ENCODE results near the gene FCAMR.

The FCAMR gene

DNA sequence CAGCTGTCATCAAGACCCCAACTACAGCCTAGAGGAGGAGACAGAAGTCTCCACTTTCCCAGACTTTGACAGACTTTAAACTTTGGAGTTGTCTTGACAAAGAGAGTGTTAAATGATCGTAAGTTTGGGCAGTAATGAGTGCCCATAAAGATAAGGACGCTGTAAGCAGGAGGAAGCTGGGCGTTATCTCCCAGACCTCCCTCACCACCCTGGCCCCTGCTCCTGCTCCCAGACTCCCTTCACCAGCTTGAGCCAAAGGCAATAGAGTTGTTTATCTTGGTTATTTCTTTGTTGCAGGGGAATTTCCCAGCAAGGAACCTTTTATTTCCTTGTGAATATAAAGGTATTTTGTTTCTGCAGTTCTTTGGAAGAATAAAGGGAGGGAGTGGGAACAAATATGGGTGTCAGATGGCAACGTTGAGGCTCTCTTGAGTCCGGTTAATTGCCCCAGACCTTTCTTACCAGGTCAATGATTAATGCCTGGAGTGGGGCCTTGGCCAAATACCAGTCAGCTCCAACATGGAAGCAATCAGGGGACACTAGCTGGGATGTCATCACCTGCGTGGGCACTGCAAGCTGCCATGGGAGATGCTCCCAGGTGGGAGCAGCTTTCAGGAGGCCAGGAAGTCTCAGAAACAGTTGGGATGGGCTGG, 28.4 kb downstream of the FCAMR start:
- Histone ChIP-seq H3K9ac (ENCODE audit: low read length) (no peak overlapping the region), H3K27ac (ENCODE audit: low read depth, low read length) (no peak overlapping the region), H3K9me3 (ENCODE audit: low read length) (no peaks in the 10 kb centered on the region), H3K4me1 (ENCODE audit: insufficient read depth, low read length) (no peaks in the 10 kb centered on the region), H3K27me3 (ENCODE audit: control insufficient read depth in 1 of 2, insufficient read depth in 2 of 2, low read length in 2 of 2) (no peaks in the 10 kb centered on the region), H3K36me3 (ENCODE audit: insufficient read depth, low read length) (no peaks in the 10 kb centered on the region), H3K4me3 (ENCODE audit: low read depth in 1 of 2, low read length in 2 of 2) (no peak overlapping the region)

DNA sequence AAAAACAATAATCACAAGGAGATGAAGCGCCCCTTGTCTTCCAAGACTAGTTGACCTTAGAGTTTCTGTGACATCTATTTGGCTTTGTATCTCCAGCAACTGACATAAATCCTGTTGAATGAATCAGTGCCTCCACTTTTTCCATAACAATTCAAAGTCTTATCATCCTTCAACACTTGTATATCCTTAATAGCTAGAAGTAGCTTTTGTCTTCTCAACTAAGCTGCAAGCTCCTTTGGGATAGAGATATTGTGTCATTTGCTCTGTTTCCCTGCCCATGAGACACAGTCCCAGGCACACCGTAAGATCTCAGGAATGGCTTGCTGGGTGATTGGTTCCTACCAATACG, 29.7 kb downstream of the FCAMR start:
- Histone ChIP-seq H3K9ac (ENCODE audit: low read length) (no peak overlapping the region), H3K36me3 (ENCODE audit: insufficient read depth, low read length) (no peaks in the 10 kb centered on the region), H3K27ac (ENCODE audit: low read depth, low read length) (no peak overlapping the region), H3K27me3 (ENCODE audit: control insufficient read depth in 1 of 2, insufficient read depth in 2 of 2, low read length in 2 of 2) (no peaks in the 10 kb centered on the region), H3K4me3 (ENCODE audit: low read depth in 1 of 2, low read length in 2 of 2) (no peak overlapping the region), H3K4me1 (ENCODE audit: insufficient read depth, low read length) (no peaks in the 10 kb centered on the region), H3K9me3 (ENCODE audit: low read length) (no peaks in the 10 kb centered on the region)

DNA sequence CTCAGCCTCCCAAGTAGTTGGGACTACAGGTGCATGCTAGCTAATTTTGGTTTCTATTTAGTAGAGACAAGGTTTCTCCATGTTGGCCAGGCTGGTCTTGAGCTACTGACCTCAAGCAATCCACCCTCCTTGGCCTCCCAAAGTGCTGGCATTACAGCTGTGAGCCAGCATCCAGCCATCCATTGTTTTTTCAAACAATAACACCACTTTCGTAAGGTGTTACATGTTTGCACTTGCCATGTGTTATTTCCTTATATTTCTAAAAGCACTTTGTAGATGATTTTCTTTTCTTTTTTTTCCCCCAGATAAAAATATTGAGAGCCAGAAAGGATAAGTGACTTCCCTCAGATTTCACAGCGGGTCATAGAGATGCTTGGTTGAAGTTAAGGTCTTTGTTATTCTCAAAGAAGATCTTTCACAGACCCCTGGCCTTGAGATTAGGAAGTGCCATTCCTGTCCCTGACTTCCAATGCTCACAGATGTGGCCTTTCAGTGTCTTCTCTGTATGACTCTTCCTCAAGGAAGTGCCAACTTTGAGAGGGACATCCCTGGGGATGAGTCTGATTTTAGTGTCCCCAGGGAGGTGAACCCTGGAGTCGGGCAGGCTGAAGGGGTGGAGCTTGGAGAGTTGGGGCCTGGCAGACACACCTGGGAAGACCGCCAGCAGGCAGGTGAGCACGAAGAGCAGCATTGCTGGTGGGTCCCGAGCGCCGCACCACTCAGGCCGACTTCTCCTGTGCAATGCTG, 30.2 kb downstream of the FCAMR start:
- no peak overlapping the region for H3K4me3 ChIP-seq (ENCODE audit: low read depth in 1 of 2, low read length in 2 of 2)
- no peak overlapping the region for H3K9ac ChIP-seq (ENCODE audit: low read length)
- H3K27me3 ChIP-seq (ENCODE audit: control insufficient read depth in 1 of 2, insufficient read depth in 2 of 2, low read length in 2 of 2) = no peaks in the 10 kb centered on the region
- H3K27ac ChIP-seq (ENCODE audit: low read depth, low read length) = no peak overlapping the region
- no peaks in the 10 kb centered on the region for H3K4me1 ChIP-seq (ENCODE audit: insufficient read depth, low read length)
- H3K36me3 ChIP-seq (ENCODE audit: insufficient read depth, low read length) = no peaks in the 10 kb centered on the region
- no peaks in the 10 kb centered on the region for H3K9me3 ChIP-seq (ENCODE audit: low read length)

DNA sequence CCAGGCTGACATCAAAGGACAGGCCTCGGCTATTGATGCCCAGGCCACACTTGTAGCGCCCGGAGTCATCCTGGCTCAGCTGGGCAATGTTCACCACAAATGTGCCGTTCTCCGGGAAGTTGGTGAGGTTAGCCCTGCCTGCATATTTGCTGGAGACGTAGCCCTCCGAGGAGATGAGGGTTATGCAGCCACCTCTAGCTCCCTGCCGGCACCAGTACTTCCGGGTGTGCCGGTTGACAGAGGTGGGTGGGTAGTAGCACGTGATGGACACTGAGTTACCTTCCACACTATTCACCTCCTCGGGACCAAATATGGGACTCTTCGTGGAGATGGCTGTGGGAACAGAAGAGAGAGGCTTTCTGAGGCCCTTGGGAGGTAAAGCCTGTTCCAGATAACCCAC, 31.1 kb downstream of the FCAMR start:
- no peak overlapping the region for H3K4me3 ChIP-seq (ENCODE audit: low read depth in 1 of 2, low read length in 2 of 2)
- H3K36me3 ChIP-seq (ENCODE audit: insufficient read depth, low read length) = no peaks in the 10 kb centered on the region
- no peaks in the 10 kb centered on the region for H3K4me1 ChIP-seq (ENCODE audit: insufficient read depth, low read length)
- H3K9ac ChIP-seq (ENCODE audit: low read length) = no peak overlapping the region
- no peak overlapping the region for H3K27ac ChIP-seq (ENCODE audit: low read depth, low read length)
- H3K9me3 ChIP-seq (ENCODE audit: low read length) = no peaks in the 10 kb centered on the region
- no peaks in the 10 kb centered on the region for H3K27me3 ChIP-seq (ENCODE audit: control insufficient read depth in 1 of 2, insufficient read depth in 2 of 2, low read length in 2 of 2)

DNA sequence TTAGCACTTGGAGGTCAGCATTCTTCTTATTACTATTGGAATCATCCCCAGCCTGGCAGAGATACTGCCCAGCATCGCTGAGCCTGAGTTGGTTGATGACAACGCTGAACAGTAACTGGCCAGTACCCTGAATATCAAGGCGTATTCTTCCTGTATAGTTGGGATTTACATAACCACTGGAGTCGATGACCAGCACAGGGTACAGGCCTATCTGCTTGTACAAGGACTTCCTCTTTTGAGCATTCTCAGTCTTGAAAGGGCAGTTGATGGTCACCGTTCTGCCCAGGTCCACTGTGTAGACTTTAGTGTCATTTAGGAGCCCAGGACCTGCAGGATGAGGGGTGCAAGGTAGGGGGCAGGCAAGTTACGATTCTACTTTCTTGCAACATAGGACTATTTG, 32.8 kb downstream of the FCAMR start:
- H3K36me3 ChIP-seq (ENCODE audit: insufficient read depth, low read length) = no peaks in the 10 kb centered on the region
- no peak overlapping the region for H3K27ac ChIP-seq (ENCODE audit: low read depth, low read length)
- no peaks in the 10 kb centered on the region for H3K9me3 ChIP-seq (ENCODE audit: low read length)
- H3K9ac ChIP-seq (ENCODE audit: low read length) = no peak overlapping the region
- no peak overlapping the region for H3K4me3 ChIP-seq (ENCODE audit: low read depth in 1 of 2, low read length in 2 of 2)
- H3K4me1 ChIP-seq (ENCODE audit: insufficient read depth, low read length) = no peaks in the 10 kb centered on the region
- no peaks in the 10 kb centered on the region for H3K27me3 ChIP-seq (ENCODE audit: control insufficient read depth in 1 of 2, insufficient read depth in 2 of 2, low read length in 2 of 2)

DNA sequence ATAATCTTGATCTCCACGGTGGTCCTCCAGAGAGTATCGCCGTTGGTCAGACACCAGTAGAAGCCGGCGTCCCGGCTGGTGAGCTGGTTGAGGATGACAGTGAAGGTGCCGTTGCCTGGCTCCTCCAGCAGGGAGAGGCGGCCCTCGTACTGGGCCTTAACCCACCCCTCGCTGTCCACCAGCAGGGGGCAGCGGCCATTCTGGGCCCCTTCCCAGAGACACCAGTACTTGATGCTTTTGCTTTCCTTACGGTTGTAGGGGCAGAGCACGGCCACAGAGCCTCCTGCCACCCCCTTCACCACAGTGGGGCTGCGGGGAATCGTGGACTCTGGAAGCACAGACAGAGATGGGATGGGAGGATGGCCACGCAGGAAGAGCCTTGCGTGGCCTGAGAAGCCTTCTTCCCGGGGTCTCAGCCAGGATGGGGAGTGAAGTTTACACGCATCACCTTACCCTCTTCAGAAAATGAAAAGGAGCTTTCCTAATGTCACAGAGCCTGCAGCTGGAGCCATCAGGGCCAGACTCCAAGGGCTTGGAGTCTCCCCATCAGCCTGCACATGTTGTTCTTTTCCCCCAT, 34.7 kb downstream of the FCAMR start:
- Histone ChIP-seq H3K27me3 (ENCODE audit: control insufficient read depth in 1 of 2, insufficient read depth in 2 of 2, low read length in 2 of 2) (no peaks in the 10 kb centered on the region), H3K9ac (ENCODE audit: low read length) (no peak overlapping the region), H3K27ac (ENCODE audit: low read depth, low read length) (no peak overlapping the region), H3K36me3 (ENCODE audit: insufficient read depth, low read length) (no peaks in the 10 kb centered on the region), H3K4me3 (ENCODE audit: low read depth in 1 of 2, low read length in 2 of 2) (no peak overlapping the region), H3K4me1 (ENCODE audit: insufficient read depth, low read length) (no peaks in the 10 kb centered on the region), H3K9me3 (ENCODE audit: low read length) (no peaks in the 10 kb centered on the region)

DNA sequence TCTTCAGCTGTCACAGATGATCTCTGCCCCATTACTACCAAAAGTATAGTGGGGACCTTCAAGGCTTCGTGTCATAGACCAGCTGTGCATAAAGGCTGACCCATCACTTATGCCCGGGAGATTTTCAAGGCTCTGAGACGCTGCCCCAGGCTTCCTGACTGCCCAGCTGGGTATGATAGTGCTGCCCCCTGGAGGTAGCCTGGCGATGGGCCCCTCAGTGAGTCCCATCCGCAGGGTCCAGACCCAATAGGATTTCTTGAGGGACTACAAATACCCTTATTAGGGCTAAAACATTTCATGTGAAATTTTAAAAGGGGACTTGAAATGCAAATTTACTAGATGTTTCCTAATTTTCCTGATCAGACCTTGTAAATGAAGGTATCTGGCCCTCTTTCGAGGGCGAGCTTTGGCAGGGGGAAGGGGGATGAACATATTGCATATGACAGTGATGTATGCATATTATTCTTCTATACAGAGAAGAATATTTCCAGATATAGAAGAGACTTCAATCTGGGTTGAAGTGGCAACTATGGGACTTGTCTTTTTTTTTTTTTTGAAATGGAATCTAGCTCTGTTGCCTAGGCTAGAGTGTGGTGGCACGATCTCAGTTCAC, 36.8 kb downstream of the FCAMR start:
- Histone ChIP-seq H3K4me3 (ENCODE audit: low read depth in 1 of 2, low read length in 2 of 2) (no peak overlapping the region), H3K27me3 (ENCODE audit: control insufficient read depth in 1 of 2, insufficient read depth in 2 of 2, low read length in 2 of 2) (no peaks in the 10 kb centered on the region), H3K4me1 (ENCODE audit: insufficient read depth, low read length) (no peaks in the 10 kb centered on the region), H3K27ac (ENCODE audit: low read depth, low read length) (no peak overlapping the region), H3K36me3 (ENCODE audit: insufficient read depth, low read length) (no peaks in the 10 kb centered on the region), H3K9me3 (ENCODE audit: low read length) (no peaks in the 10 kb centered on the region), H3K9ac (ENCODE audit: low read length) (no peak overlapping the region)

DNA sequence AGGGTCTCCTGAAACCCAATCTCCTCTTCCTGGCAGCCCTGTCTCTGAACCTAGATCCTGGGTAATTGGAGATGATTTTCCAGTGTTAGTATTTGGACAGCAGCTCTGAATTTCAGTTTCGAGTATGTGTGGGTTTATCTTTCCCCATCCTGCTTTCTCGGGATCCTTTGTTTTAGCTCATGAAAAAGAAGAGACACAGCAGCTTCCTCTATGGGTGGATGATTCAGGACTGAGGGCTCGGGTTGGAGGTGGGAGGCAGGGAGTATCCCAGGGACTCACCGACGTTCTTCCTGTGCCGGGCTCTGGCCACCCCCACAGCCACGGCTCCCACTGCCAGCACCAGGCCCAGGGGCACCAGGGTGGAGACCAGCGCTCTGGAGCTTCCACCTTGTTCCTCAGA, 38.1 kb downstream of the FCAMR start:
- H3K36me3 ChIP-seq (ENCODE audit: insufficient read depth, low read length) = no peaks in the 10 kb centered on the region
- H3K4me1 ChIP-seq (ENCODE audit: insufficient read depth, low read length) = no peaks in the 10 kb centered on the region
- H3K9ac ChIP-seq (ENCODE audit: low read length) = no peak overlapping the region
- H3K4me3 ChIP-seq (ENCODE audit: low read depth in 1 of 2, low read length in 2 of 2) = no peak overlapping the region
- H3K27ac ChIP-seq (ENCODE audit: low read depth, low read length) = no peak overlapping the region
- H3K9me3 ChIP-seq (ENCODE audit: low read length) = no peaks in the 10 kb centered on the region
- H3K27me3 ChIP-seq (ENCODE audit: control insufficient read depth in 1 of 2, insufficient read depth in 2 of 2, low read length in 2 of 2) = no peaks in the 10 kb centered on the region

DNA sequence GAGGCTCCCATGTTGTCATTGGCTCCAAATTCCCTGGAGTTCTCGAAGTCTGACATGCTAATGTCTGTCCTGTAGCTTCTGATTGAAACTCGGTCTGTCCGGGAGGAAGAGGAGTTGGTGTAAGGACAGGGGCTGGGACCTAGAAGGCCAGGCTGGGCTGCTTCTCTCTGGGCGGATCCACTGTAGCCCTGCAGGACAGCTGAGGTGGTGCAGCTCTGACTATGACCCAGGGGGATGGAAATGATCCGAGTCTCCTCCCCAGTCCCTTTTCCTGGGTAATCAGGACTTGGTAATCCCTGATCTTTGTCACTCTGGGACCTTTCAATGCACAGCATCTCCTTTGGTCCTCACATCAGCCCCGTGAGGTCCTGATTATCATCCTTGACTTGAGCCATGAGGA, 38.6 kb downstream of the FCAMR start:
- H3K27ac ChIP-seq (ENCODE audit: low read depth, low read length) = no peak overlapping the region
- no peaks in the 10 kb centered on the region for H3K27me3 ChIP-seq (ENCODE audit: control insufficient read depth in 1 of 2, insufficient read depth in 2 of 2, low read length in 2 of 2)
- no peaks in the 10 kb centered on the region for H3K9me3 ChIP-seq (ENCODE audit: low read length)
- H3K9ac ChIP-seq (ENCODE audit: low read length) = no peak overlapping the region
- no peaks in the 10 kb centered on the region for H3K36me3 ChIP-seq (ENCODE audit: insufficient read depth, low read length)
- H3K4me3 ChIP-seq (ENCODE audit: low read depth in 1 of 2, low read length in 2 of 2) = no peak overlapping the region
- H3K4me1 ChIP-seq (ENCODE audit: insufficient read depth, low read length) = no peaks in the 10 kb centered on the region

DNA sequence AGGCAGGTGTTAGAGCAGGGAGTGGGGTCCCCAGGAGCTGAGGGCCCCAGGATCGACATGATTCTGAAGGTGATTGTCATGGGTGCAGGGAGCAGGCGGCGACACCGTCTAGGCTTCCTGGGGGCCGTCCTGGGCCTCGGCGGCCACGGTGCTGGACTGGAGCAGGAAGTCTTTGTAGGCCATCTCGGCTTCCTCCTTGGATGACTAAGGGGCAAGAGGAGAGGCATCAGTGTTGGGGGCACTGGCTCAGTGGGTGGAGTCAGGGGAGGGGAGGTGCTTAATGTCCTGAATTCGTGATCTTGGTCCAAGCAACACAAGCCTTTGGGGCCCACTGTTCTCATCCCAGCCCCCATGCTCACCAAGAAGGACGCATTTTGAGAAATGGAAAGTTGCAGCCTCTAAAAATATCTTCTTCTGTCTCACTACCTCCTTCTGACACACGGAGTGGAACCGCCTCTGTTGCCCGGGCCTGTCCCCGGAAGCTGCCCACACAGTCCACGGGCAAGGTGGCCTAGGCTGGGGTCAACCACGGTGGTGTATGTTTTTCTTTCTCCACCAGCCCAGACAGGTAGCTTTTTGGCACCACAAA, 40.0 kb downstream of the FCAMR start:
- Histone ChIP-seq H3K36me3 (ENCODE audit: insufficient read depth, low read length) (no peaks in the 10 kb centered on the region), H3K9ac (ENCODE audit: low read length) (no peak overlapping the region), H3K27ac (ENCODE audit: low read depth, low read length) (no peak overlapping the region), H3K4me3 (ENCODE audit: low read depth in 1 of 2, low read length in 2 of 2) (no peak overlapping the region), H3K9me3 (ENCODE audit: low read length) (no peaks in the 10 kb centered on the region), H3K4me1 (ENCODE audit: insufficient read depth, low read length) (no peaks in the 10 kb centered on the region), H3K27me3 (ENCODE audit: control insufficient read depth in 1 of 2, insufficient read depth in 2 of 2, low read length in 2 of 2) (no peaks in the 10 kb centered on the region)

DNA sequence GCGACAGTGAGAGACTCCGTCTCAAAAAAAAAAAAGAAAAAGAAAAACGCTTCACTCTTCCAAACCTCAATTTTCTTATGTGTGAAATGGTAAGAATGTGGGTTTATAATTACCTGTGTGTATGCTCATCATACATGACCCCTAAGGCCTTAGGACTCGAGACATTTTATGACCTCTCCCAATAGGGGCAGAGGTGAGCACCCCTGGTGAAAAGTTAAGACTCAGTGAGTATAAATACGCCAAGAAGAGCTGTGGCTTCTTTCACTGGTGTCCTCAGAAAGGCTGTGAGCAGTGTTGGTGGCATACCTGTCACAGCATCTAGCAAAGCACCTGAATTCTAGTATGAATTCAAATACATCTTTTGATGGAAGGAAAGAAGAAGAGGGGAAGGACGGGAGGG, 40.7 kb downstream of the FCAMR start:
- Histone ChIP-seq H3K9me3 (ENCODE audit: low read length) (no peaks in the 10 kb centered on the region), H3K36me3 (ENCODE audit: insufficient read depth, low read length) (no peaks in the 10 kb centered on the region), H3K9ac (ENCODE audit: low read length) (no peak overlapping the region), H3K27me3 (ENCODE audit: control insufficient read depth in 1 of 2, insufficient read depth in 2 of 2, low read length in 2 of 2) (no peaks in the 10 kb centered on the region), H3K4me1 (ENCODE audit: insufficient read depth, low read length) (no peaks in the 10 kb centered on the region), H3K27ac (ENCODE audit: low read depth, low read length) (no peak overlapping the region), H3K4me3 (ENCODE audit: low read depth in 1 of 2, low read length in 2 of 2) (no peak overlapping the region)

Data from muscle layer of colon (tissue), 2 donors.